Measurements from ENCODE around the gene EEF1AKMT3. TPM values are rescaled to one million over a fixed set of nuclear protein-coding genes. Genes with fewer than 3 reads are reported as not detected.

EEF1AKMT3 gene
- total RNA-seq, 2 experiments from 2014 or later = 3.1 to 3.2 TPM

- peaks cover 52% of the 10 kb centered on the region for H3K36me3 Mint-ChIP-seq (ENCODE audit: low read depth)
- no peak for DNase-seq
Observed at GRCh38 chr12:57737467-57738460, 34.6 kb upstream of the EEF1AKMT3 start.

GRCh38 chr12:57738661-57739237 is 33.7 kb upstream of the EEF1AKMT3 start, which contains the start of gene AGAP2:
Gene AGAP2 (minus strand): TSS chr12:57738742. CDS start chr12:57738246, 496 bp downstream.
- no peak for DNase-seq
- H3K4me3 Mint-ChIP-seq = peak within 1 kb of the TSS; percentile 64
- ChIA-PET POLR2A (no interaction called here), CTCF (no interaction called here)
- no peaks in the 10 kb centered on the region for H3K9me3 Mint-ChIP-seq (ENCODE audit: insufficient read depth)
- peak within 1 kb of the TSS; percentile 74 for H3K27ac Mint-ChIP-seq
- peaks cover 48% of the 10 kb centered on the region for H3K36me3 Mint-ChIP-seq (ENCODE audit: low read depth)
- no peak for ATAC-seq
- no peaks in the 10 kb centered on the region for H3K27me3 Mint-ChIP-seq (ENCODE audit: low read depth)
- peaks cover 41% of the 10 kb centered on the region for H3K4me1 Mint-ChIP-seq (ENCODE audit: low read depth)

More at GRCh38 chr12:57737467-57738460, 34.6 kb upstream of the EEF1AKMT3 start:
- ChIA-PET POLR2A (no interaction called here), CTCF (no interaction called here)
- H3K27me3 Mint-ChIP-seq (ENCODE audit: low read depth) = no peaks in the 10 kb centered on the region
- H3K4me3 Mint-ChIP-seq = no peak overlapping the region
- no peak for ATAC-seq
- H3K27ac Mint-ChIP-seq = no peak overlapping the region
- peaks cover 33% of the 10 kb centered on the region for H3K4me1 Mint-ChIP-seq (ENCODE audit: low read depth)
- no peaks in the 10 kb centered on the region for H3K9me3 Mint-ChIP-seq (ENCODE audit: insufficient read depth)

GRCh38 chr12:57739387-57739786 is 33.0 kb upstream of the EEF1AKMT3 start:
- Mint-ChIP-seq H3K4me3 (peak overlapping the region; percentile 64), H3K27ac (peak overlapping the region; percentile 74), H3K27me3 (ENCODE audit: low read depth) (no peaks in the 10 kb centered on the region), H3K4me1 (ENCODE audit: low read depth) (peaks cover 47% of the 10 kb centered on the region), H3K36me3 (ENCODE audit: low read depth) (peaks cover 43% of the 10 kb centered on the region), H3K9me3 (ENCODE audit: insufficient read depth) (no peaks in the 10 kb centered on the region)
- no peak for ATAC-seq
- ChIA-PET CTCF (interaction anchor here (2.5 to 3.7 kb wide), 2 partner anchors 17 to 156 kb away, joined by 21 to 26 read pairs; no protein-coding TSS in a partner anchor), POLR2A (no interaction called here)
- no peak for DNase-seq

- Mint-ChIP-seq H3K4me3 (peak overlapping the region; percentile 90), H3K9me3 (ENCODE audit: insufficient read depth) (no peaks in the 10 kb centered on the region), H3K4me1 (ENCODE audit: low read depth) (peaks cover 51% of the 10 kb centered on the region), H3K36me3 (ENCODE audit: low read depth) (peaks cover 37% of the 10 kb centered on the region), H3K27me3 (ENCODE audit: low read depth) (no peaks in the 10 kb centered on the region), H3K27ac (peak overlapping the region; percentile 74)
- ChIA-PET CTCF (interaction anchor here (2.5 to 3.7 kb wide), 2 partner anchors 16 to 157 kb away, joined by 21 to 26 read pairs; no protein-coding TSS in a partner anchor), POLR2A (no interaction called here)
- DNase-seq (no peak), ATAC-seq (no peak)
Observed at GRCh38 chr12:57739914-57740538, 32.4 kb upstream of the EEF1AKMT3 start.

- POLR2A ChIA-PET = interaction anchor here (0.7 to 1.7 kb wide), 5 partner anchors 11 to 47 kb away, joined by 3 to 5 read pairs (median 4); partner anchors contain the start of genes CDK4 and OS9
- peak; percentile 93 for DNase-seq
- CTCF ChIA-PET = interaction anchor here (0.8 to 3.7 kb wide), 23 partner anchors 9 to 311 kb away, joined by 3 to 26 read pairs (median 3); partner anchors contain the start of genes B4GALNT1, CDK4, DDIT3 and GLI1
- Mint-ChIP-seq H3K36me3 (ENCODE audit: low read depth) (peaks cover 32% of the 10 kb centered on the region), H3K27ac (peak overlapping the region; percentile 92), H3K4me3 (peak overlapping the region; percentile 90), H3K27me3 (ENCODE audit: low read depth) (no peaks in the 10 kb centered on the region), H3K9me3 (ENCODE audit: insufficient read depth) (no peaks in the 10 kb centered on the region), H3K4me1 (ENCODE audit: low read depth) (peaks cover 57% of the 10 kb centered on the region)
- ATAC-seq = peak; percentile 63
Observed at GRCh38 chr12:57740656-57741412, 31.6 kb upstream of the EEF1AKMT3 start.

- peaks cover 62% of the 10 kb centered on the region for H3K4me1 Mint-ChIP-seq (ENCODE audit: low read depth)
- POLR2A ChIA-PET = interaction anchor here (0.7 to 1.7 kb wide), 6 partner anchors 11 to 47 kb away, joined by 3 to 5 read pairs (median 4); partner anchors contain the start of genes CDK4 and OS9
- no peaks in the 10 kb centered on the region for H3K9me3 Mint-ChIP-seq (ENCODE audit: insufficient read depth)
- no peak for ATAC-seq
- no peak for DNase-seq
- no peaks in the 10 kb centered on the region for H3K27me3 Mint-ChIP-seq (ENCODE audit: low read depth)
- CTCF ChIA-PET = interaction anchor here (0.7 to 3.7 kb wide), 25 partner anchors 9 to 311 kb away, joined by 3 to 26 read pairs (median 3); partner anchors contain the start of genes B4GALNT1, CDK4, DDIT3 and GLI1
- peak overlapping the region; percentile 90 for H3K4me3 Mint-ChIP-seq
- peaks cover 33% of the 10 kb centered on the region for H3K36me3 Mint-ChIP-seq (ENCODE audit: low read depth)
- H3K27ac Mint-ChIP-seq = peak overlapping the region; percentile 92
Observed at GRCh38 chr12:57741413-57741789, 31.0 kb upstream of the EEF1AKMT3 start.

GRCh38 chr12:57741844-57742738 is 30.3 kb upstream of the EEF1AKMT3 start:
- Mint-ChIP-seq H3K36me3 (ENCODE audit: low read depth) (peaks cover 32% of the 10 kb centered on the region), H3K4me3 (peak overlapping the region; percentile 90), H3K9me3 (ENCODE audit: insufficient read depth) (no peaks in the 10 kb centered on the region), H3K27ac (peak overlapping the region; percentile 92), H3K4me1 (ENCODE audit: low read depth) (peaks cover 61% of the 10 kb centered on the region), H3K27me3 (ENCODE audit: low read depth) (no peaks in the 10 kb centered on the region)
- DNase-seq = peak; percentile 93
- CTCF ChIA-PET = interaction anchor here (0.7 to 3.7 kb wide), 26 partner anchors 8 to 312 kb away, joined by 3 to 26 read pairs (median 4); partner anchors contain the start of genes B4GALNT1, CDK4, GLI1 and OS9
- ATAC-seq = peak; percentile 66
- POLR2A ChIA-PET = interaction anchor here (0.7 to 1.7 kb wide), 5 partner anchors 10 to 48 kb away, joined by 3 to 4 read pairs (median 4); partner anchors contain the start of genes CDK4 and OS9

GRCh38 chr12:57743769-57744168 is 28.6 kb upstream of the EEF1AKMT3 start:
- CTCF ChIA-PET = interaction anchor here (0.8 to 2.0 kb wide), 7 partner anchors 13 to 285 kb away, joined by 3 to 12 read pairs (median 4); no protein-coding TSS in a partner anchor
- peaks cover 46% of the 10 kb centered on the region for H3K36me3 Mint-ChIP-seq (ENCODE audit: low read depth)
- H3K4me1 Mint-ChIP-seq (ENCODE audit: low read depth) = peaks cover 61% of the 10 kb centered on the region
- H3K27ac Mint-ChIP-seq = peak overlapping the region; percentile 94
- H3K9me3 Mint-ChIP-seq (ENCODE audit: insufficient read depth) = no peaks in the 10 kb centered on the region
- no peak for DNase-seq
- no peaks in the 10 kb centered on the region for H3K27me3 Mint-ChIP-seq (ENCODE audit: low read depth)
- POLR2A ChIA-PET = interaction anchor here (1.1 kb wide), 1 partner anchor 21 kb away, joined by 4 read pairs; no protein-coding TSS in a partner anchor
- peak overlapping the region; percentile 92 for H3K4me3 Mint-ChIP-seq
- ATAC-seq = no peak

GRCh38 chr12:57744194-57744776 is 28.1 kb upstream of the EEF1AKMT3 start:
- H3K4me3 Mint-ChIP-seq = peak overlapping the region; percentile 92
- no peaks in the 10 kb centered on the region for H3K27me3 Mint-ChIP-seq (ENCODE audit: low read depth)
- CTCF ChIA-PET = interaction anchor here (0.7 to 2.0 kb wide), 10 partner anchors 10 to 285 kb away, joined by 3 to 12 read pairs (median 4); no protein-coding TSS in a partner anchor
- H3K9me3 Mint-ChIP-seq (ENCODE audit: insufficient read depth) = no peaks in the 10 kb centered on the region
- peaks cover 60% of the 10 kb centered on the region for H3K4me1 Mint-ChIP-seq (ENCODE audit: low read depth)
- ATAC-seq (peak; percentile 21), DNase-seq (peak; percentile 86)
- peak overlapping the region; percentile 94 for H3K27ac Mint-ChIP-seq
- POLR2A ChIA-PET = interaction anchor here (0.5 to 1.3 kb wide), 6 partner anchors 15 to 1095 kb away, joined by 3 to 4 read pairs (median 3); partner anchors contain the start of gene INHBC
- H3K36me3 Mint-ChIP-seq (ENCODE audit: low read depth) = peaks cover 46% of the 10 kb centered on the region

Measured in activated CD8-positive, alpha-beta T cell treated with anti-CD3 and anti-CD28 coated beads, Interleukin-2, amount 10 ng/mL, durations not matched to agents 7 days and 5 days (primary cell).